Stimulated activated CD8-positive, alpha-beta memory T cell treated with anti-CD3 and anti-CD28 coated beads, Interleukin-15, amount 100 ng/mL, for 24 hours (primary cell): ENCODE measurements around the gene KLF16.

Experiments
- DNase-seq: peaks from one replicate; pipeline ENCODE4 v3.0.0-alpha.2; 2020; ENCODE audit warnings: low read depth

Gene KLF16

DNA sequence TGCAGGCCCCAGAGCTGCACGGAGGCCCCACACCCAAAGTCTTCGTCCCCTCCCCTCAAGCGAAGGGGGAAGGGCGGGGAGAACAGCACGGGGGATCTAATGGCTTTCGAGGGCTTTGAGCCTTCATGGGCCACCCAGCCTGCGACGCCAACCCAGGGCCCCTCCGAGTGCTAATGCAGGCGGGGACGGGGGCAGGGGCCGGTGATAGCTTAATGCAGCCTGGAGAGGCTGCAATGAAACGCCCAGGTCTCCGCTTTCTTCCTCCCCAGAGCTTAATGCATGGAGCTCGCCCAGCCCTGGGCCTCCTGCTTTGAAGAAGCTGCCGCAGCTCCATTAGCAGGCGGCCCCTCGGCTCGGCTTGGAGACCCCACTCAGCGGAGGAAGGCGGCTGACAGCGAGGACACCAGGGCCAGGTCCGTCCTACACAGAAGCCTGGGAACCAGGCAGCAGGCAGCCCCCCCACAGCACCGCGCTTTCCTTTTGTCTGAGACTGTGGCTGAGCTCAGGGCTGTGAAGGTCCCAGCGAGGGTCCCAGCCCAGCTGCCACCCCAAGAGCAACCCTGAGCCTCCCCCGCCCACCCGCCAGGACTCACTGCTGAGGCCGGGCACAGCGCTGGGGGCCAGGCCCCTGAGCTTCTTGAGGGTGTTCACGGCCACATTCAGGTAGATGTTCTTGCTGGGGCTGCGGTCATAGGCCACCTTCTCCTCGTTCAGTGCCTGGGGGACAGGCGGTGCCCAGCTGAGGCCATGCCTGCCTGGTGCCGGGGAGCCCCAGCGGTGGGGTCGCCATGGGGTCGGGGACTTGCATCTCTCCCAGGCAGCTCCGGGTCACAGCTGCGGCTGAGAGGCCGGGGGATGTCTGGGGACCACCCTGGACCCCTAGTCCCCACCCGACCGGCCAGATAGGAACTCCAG lies 43.8 kb downstream of the KLF16 start:
- no peak for DNase-seq

DNA sequence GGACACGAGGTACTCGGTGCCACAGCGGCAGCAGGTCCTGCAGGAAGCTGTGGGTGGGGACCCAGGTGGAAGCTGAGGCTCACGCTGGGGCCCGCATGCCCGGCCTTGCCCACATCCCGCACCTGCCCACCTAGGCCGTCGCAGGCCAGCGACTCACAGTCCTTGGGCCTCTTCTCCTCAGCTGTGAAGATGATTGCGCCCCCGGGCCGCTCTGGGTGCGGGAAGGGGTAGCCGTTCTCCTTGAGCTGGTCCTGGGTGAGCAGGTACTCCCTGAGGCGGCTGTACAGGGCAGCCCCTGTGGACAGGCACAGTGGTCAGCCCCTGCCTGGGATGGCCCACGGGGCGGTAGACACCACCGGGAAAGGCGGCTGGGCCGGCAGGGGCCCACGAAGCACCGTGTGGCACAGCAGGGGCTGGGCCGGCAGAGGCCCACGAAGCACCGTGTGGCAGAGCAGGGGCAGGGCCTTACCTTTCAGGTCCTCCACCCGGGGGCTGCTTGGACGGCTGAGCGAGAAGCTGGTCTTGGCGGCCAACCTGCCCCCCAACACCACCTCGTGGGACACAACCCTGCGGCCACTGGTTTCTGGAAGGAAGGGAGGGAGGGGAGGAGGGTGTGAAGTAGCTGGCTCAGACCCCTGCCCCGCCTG lies 44.7 kb downstream of the KLF16 start:
- no peak for DNase-seq

DNA sequence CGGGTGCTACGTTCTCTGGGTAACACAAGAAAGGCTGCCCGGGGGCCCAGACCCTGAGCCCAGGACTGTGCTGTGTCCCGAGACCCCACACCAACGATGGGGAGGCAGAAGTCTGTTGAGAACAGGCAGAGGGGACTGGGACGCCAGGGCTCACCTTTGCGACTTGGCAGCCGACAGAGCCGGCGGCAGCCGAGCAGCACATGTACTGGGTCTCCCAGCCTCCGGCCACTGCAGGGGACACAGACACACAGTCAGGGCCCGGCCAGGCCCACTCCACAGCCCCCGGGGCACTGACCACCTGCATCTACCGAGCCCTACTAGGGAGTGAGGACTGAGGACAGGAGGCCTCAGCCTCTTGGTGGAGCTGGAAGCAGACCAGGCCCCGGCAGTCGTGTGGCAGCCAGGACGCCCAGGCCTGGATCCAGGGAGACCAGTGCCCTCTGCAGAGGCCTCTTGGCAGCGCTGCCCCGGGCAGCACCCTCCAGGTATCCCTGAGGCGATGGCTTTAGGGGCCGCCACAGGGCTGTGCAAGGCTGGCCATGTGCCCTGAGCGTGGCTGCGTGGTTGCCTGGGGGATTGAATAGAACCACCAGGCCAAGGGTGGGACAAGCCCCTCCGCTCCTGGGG lies 45.7 kb downstream of the KLF16 start:
- no peak for DNase-seq

- no peak for DNase-seq
Observed at GRCh38 chr19:1816530-1817298, 46.7 kb downstream of the KLF16 start.

DNA sequence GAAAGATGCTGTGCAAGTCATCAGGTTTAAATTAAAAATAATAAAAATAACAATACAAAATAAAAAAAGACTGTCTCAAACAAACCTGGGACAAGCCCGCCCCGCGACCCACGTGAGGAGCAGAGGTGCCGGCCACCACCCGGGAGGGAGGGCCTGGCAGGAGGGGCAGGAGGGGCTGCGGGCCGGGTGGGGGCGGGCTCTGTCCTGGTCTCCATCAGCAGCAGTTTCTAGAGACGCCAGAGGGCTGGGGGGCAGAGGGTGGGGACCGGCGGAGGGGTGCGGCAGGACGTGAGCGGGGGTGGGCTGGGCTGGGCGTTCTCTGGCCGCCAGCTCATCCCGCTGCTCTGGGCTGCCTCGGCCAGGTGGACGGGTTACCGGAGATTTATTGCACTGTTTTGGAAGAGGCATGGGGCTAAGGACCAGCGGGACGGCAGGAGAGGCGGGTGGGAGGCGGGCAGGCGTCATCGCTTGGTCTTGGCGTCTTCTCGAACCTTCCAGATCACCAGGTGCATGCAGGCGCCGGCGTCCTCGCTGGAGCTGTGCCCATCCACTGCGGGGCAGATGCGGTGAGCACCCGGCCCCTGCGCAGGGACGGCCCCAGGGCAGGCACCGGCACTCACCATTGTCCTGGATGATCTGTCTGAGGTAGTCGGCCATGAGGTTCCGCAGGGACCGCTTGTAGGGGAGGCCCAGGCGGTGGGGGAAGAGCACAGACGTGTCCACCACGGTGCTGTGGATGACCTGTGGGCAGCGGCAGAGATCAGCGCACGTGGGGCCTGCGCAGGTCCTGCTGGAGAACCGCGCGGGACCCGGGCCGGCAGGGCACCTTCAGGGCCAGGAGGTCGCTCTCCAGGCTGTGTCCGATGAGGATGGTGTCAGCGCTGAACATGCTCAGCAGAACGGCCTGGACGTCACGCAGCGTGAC lies 47.5 kb downstream of the KLF16 start:
- DNase-seq: no peak

DNA sequence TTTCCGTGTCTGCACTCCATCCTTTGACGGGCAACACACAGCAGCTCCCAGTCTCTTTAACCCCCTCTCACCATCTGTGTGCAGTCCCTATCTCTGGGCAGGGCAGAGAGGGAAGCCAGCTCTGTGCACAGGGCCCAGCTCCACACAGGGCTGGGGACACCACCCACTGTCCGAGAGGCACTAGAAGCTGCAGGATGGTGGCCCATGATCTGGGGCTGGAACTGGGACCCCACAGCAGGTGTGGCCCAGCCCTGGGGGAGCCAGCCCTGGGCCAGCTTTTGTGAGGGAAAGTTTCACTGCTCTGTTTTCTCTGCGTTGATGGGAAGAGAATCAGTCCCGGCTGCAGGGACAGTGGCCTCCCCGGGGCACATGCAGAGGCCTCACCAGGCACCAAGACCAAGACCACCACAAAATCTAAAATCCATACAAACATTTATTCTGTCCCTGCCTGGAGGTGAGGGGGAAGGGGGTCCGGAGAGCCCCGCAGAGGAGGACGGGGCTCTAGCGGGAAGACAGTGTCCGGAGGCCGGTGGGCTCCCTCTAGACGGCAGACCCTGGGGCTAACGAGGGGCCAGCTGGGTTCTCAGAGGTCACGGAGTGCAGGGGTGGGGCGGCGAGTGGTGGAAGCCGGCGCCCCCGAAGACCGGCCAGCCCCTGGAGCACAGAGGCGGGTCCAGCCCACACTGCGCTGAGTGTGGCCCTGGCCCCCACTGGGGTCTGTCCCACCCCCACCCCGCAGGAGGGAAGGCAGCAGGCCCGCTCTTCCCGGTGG lies 48.4 kb downstream of the KLF16 start:
- no peak for DNase-seq

DNA sequence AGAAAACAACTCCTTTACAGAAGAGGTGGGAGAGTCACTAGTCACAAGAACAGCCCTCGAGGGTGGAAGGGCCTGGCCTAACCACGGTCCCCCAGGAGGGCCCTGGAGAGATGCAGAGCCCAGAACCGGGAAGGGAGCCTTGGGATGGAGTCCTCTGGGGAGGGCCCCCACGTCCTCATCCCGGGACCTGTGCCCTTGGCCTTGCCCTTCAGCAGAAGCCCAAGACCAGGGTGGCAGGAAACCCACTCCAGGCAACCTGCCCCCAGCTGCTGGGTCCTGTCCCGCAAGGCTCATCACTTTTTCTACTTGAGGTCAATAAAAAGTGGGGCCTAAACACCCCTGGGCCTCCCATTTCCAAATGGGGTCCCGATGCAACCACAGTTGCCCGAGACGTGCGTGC lies 49.0 kb downstream of the KLF16 start:
- DNase-seq: no peak

DNA sequence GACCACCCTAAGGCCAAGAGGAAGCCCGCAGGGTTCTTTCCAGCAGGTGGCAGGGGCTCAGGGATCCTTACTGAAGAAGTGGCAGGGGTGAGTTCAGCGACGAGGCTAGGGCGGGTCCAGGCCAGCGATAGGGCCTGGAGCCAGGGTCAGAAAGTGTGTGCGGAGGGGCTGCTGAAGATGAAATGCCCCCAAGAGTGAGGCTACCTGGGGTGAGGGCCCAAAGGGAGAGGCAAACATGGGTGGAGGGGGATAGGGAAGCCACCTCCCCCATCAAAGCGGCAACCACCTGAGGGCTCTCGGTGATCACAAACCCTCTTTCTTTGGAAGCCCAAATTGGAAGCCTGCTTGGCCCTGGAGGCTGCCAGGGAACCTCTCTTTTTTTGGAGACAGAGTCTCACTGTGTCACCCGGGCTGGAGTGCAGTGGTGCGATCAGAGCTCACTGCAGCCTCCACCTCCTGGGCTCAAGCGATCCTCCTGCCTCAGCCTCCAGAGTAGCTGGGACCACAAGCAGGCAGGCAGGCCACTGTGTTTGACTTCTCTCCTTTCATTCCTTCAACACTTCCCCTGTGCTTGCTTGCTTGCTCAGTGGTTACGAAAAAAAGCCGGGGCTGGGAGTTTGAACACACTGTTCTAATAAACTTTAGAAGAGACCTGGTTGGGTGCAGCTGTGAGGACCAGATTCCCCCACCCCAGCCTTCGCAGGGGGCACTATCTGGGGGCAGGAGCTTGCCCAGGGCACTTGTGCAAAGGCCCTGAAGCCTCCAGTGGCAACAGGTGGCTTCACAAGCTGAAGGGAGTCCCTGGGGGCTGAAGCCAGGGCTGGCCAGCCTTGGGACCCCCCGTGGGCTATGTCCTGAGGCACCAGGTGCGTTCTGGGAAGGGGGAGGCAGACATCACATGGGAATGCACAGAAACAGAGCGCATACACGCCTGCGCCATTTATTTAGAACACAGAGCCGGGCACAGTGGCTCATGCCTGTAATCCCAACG lies 49.9 kb downstream of the KLF16 start:
- no peak for DNase-seq

DNA sequence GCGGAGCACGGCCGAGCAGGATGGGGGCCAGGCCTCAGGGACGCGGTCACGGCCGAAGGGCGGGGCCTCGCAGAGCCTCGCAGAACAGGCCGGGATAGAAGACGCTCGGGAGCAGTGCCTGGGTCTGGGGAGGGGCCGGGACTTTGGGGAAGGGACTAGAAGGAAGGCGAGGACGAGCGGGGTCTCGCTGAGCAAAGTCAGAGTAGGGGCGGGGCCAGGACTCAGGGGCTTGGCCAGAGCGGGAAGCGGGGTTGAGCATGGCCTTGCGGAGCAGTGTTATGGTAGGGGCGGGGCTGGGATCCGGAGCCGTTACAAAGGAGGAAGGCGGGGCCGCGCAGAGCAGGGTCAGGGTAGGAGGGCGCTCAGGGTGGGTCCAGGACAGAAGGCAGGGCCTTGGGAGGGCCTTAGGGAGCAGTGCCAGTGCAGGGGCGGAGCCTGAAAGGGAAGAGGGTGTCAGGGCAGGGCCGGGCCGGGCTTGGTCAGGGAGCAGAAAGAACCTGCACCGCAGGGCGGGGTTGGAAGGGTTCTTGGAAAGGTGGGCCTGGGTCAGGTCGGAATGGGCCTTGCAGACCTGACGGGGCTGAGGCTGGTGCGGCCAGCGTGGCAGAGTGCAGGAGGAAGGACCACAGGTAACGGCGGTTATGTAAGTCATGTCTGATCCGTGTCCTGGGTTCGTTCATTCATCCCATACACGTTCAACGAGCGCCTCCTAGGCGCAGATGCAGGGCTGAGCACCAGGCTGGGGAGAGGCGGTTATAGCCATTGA lies 50.8 kb downstream of the KLF16 start:
- peak; percentile 59 for DNase-seq

GRCh38 chr19:1811942-1812425 lies 51.4 kb downstream of the KLF16 start, which contains the start of gene ATP8B3:
ATP8B3 (minus strand) TSS chr19:1812276; CDS start chr19:1811736, 540 bp downstream.
- DNase-seq: no peak

DNA sequence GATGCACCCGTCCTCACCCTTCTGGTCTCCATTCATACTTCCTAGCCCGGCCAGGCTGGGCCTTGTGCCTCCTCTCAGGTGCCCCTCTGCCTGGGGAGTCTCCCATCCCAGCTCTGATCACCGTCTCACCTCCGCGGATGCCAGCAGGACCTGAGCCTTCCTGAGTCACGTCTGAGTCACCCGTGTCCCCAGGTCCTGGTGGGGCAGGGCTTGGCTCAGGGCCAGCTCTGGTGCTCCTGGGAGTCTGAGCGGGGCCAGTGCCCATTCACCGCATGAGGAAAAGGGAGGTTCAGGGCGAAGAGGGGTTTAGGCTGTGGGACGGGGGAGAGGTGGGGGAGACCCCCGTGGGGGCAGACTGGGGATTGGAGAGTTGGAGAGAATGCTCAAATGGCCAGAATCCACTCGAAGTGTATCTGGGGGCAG lies 51.9 kb downstream of the KLF16 start:
- no peak for DNase-seq

DNA sequence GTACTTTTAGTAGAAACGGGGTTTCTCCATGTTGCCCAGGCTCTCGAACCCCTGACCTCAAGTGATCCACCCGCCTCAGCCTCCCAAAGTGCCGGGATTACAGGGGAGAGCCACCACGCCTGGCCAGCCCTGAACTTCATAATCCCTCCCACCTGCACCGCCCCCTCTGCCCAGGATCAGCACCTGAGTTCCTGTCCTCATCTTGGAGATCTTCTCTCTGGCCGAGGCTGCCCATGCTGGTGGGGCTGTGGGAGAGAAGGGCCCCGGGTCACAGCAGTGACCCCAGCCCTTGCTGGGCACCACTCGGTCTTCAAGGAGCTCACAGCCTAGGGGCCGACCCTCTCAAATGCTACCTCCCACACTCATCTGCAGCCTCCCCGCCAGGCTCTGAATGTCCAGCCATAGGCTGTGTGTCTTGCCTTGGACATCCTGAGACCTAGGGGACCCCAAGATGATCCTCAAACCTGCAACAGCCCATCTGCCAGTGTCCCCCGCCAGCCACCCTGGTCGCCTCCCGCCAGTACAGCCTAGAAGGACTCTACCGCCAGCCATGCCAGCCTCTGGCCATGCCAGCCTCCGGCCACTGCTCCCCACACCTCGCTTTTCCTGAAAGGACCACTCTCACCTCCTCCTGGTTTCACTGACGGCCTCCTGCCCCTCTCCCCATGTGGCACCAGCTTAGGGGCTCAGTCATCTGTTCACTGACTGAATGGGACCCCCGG lies 52.8 kb downstream of the KLF16 start:
- no peak for DNase-seq

- no peak for DNase-seq
Observed at GRCh38 chr19:1809678-1810077, 53.7 kb downstream of the KLF16 start.

- no peak for DNase-seq
Observed at GRCh38 chr19:1808395-1808731, 55.0 kb downstream of the KLF16 start.

DNA sequence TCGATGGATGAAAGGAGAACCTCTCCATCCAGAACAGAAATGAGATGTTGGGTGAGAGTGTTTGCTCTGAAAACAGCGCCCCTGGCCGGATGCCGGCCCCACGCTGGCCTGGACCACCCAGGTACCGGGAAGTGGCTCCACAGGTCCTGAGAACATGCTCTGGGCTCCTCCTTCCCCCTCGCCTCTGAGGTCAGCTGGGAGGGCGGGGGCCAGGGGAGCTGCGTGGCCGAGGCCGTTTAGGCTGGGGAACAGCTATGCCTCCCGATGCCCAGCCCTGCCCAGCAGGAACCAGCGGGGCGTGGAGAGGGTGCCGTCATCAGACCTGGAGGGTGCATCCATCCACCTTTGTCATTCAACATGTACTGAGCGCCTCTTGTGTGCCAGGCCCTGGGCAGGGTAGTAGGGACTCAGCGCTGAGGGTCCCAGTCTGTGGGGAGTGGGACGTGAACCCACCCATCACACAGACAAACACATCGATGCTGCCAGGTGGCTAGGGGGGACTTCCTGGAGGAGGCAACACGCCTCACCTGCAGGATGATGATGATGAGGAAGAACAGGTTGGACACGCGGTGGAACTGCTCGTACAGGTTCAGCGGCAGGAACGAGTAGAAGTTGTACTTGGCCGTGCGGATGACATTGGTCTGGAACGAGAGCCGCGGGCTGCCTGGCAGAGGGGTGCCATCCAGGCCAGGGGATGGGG lies 55.5 kb downstream of the KLF16 start:
- DNase-seq: no peak

GRCh38 chr19:1807030-1807694 lies 56.2 kb downstream of the KLF16 start:
- DNase-seq: no peak
